Left ventricle myocardium inferior (tissue), 1 donor: ENCODE measurements around the gene ALOX15. TPM values are rescaled to one million over a fixed set of nuclear protein-coding genes. Genes with fewer than 3 reads are reported as not detected.

ENCODE experiments used
- DNase-seq: peaks from one replicate; pipeline ENCODE4 v3.0.0-alpha.2; 2020
- H3K27ac ChIP-seq: fragments of 200-600 bp; replicated peaks from 2 replicates; pipeline ENCODE4 v1.8.0; 2021
- H3K27me3 ChIP-seq: fragments of 200-600 bp; 2 replicates; pipeline ENCODE4 v1.8.0; 2021; ENCODE audit warnings: low read depth
- H3K36me3 ChIP-seq: fragments of 200-600 bp; 2 replicates; pipeline ENCODE4 v1.8.0; 2021
- H3K4me1 ChIP-seq: fragments of 200-600 bp; 2 replicates; pipeline ENCODE4 v1.8.0; 2021
- H3K4me3 ChIP-seq: fragments of 200-600 bp; 2 replicates; pipeline ENCODE4 v1.8.0; 2021; ENCODE audit warnings: mild to moderate bottlenecking, moderate library complexity
- H3K9me3 ChIP-seq: fragments of 200-600 bp; replicated peaks from 2 replicates; pipeline ENCODE4 v1.8.0; 2021
- CTCF ChIP-seq: fragments of 200-600 bp; IDR thresholded peaks from 2 replicates; pipeline ENCODE4 v1.8.0; 2021; ENCODE audit warnings: antibody characterized with exemption, mild to moderate bottlenecking, borderline replicate concordance
- intact Hi-C: fragments of 100-400 bp; cut with micrococcal nuclease; formaldehyde crosslinking; loops from one replicate; pipeline ENCODE4 v1.11.0; 2022
- total RNA-seq: library from RNA; stranded (reverse); fragmentation: NEBNext Ultra II Directional; extraction: Animal tissue kit (Norgen Biotek cat#: 25700); gene quantifications from one replicate; pipeline ENCODE4 v1.2.1, GENCODE V29; 2021
- donor health status: DM: no; HTN: yes; CAD: no; lungs with severe emphysema.

Gene ALOX15
- total RNA-seq, 1 donor from 2014 or later = 0.33 TPM

- no peak overlapping the region for H3K27ac ChIP-seq
- no peaks in the 10 kb centered on the region for H3K4me1 ChIP-seq
- intact Hi-C loops = no loop called here
- no peak overlapping the region for H3K4me3 ChIP-seq
- no peak for TF ChIP-seq CTCF
- DNase-seq = no peak
- H3K36me3 ChIP-seq = peaks cover 70% of the 10 kb centered on the region
- H3K27me3 ChIP-seq = no peaks in the 10 kb centered on the region
- no peaks in the 10 kb centered on the region for H3K9me3 ChIP-seq
These were observed 31.3 kb upstream of the ALOX15 start for GRCh38 chr17:4672751-4673150.

GRCh38 chr17:4672055-4672630, 30.7 kb upstream of the ALOX15 start:
- H3K36me3 ChIP-seq = peaks cover 64% of the 10 kb centered on the region

GRCh38 chr17:4667166-4667565, 25.7 kb upstream of the ALOX15 start:
- no peaks in the 10 kb centered on the region for H3K9me3 ChIP-seq
- no peak for TF ChIP-seq CTCF
- no peak overlapping the region for H3K4me3 ChIP-seq
- no peaks in the 10 kb centered on the region for H3K4me1 ChIP-seq
- intact Hi-C loops = no loop called here
- H3K36me3 ChIP-seq = peaks cover 14% of the 10 kb centered on the region
- no peaks in the 10 kb centered on the region for H3K27me3 ChIP-seq
- no peak overlapping the region for H3K27ac ChIP-seq
- no peak for DNase-seq

More at GRCh38 chr17:4672055-4672630, 30.7 kb upstream of the ALOX15 start:
- no peak for DNase-seq
- H3K4me3 ChIP-seq = no peak overlapping the region
- TF ChIP-seq CTCF = no peak
- H3K9me3 ChIP-seq = no peaks in the 10 kb centered on the region
- H3K4me1 ChIP-seq = no peaks in the 10 kb centered on the region
- no peaks in the 10 kb centered on the region for H3K27me3 ChIP-seq
- H3K27ac ChIP-seq = no peak overlapping the region
- intact Hi-C loops = no loop called here

GRCh38 chr17:4666296-4666695, 24.8 kb upstream of the ALOX15 start:
- H3K27ac ChIP-seq = no peak overlapping the region
- intact Hi-C loops = no loop called here
- peaks cover 3% of the 10 kb centered on the region for H3K27me3 ChIP-seq
- no peaks in the 10 kb centered on the region for H3K4me1 ChIP-seq
- H3K9me3 ChIP-seq = no peaks in the 10 kb centered on the region
- H3K36me3 ChIP-seq = peaks cover 6% of the 10 kb centered on the region
- DNase-seq = no peak
- no peak overlapping the region for H3K4me3 ChIP-seq
- no peak for TF ChIP-seq CTCF

GRCh38 chr17:4665027-4665426, 23.5 kb upstream of the ALOX15 start:
- Histone ChIP-seq H3K9me3 (no peaks in the 10 kb centered on the region), H3K4me3 (no peak overlapping the region), H3K27me3 (peaks cover 14% of the 10 kb centered on the region), H3K27ac (no peak overlapping the region), H3K4me1 (no peaks in the 10 kb centered on the region), H3K36me3 (no peaks in the 10 kb centered on the region)
- no peak for TF ChIP-seq CTCF
- intact Hi-C loops = no loop called here
- no peak for DNase-seq
